Endometrial microvascular endothelial cells (primary cell): ENCODE measurements around the gene RNASE8. TPM values are rescaled to one million over a fixed set of nuclear protein-coding genes. Genes with fewer than 3 reads are reported as not detected.

Experiments
- in situ Hi-C: cut with HindIII; loops from 2 replicates; pipeline ENCODE4 v1.10.0; 2017; ENCODE audit warnings: low sequenced_read_pairs, low pct_unique_long_range_greater_than_20kb; ENCODE audit errors: inconsistent ontology term
- total RNA-seq: library from RNA; depleted of rRNA; stranded (reverse); fragments of >200 nt; gene quantifications from one replicate; pipeline ENCODE4 v1.2.3, GENCODE V29; 2015; ENCODE audit errors: inconsistent ontology term

The RNASE8 gene
- total RNA-seq, 1 donor from 2014 or later, result not detected

DNA sequence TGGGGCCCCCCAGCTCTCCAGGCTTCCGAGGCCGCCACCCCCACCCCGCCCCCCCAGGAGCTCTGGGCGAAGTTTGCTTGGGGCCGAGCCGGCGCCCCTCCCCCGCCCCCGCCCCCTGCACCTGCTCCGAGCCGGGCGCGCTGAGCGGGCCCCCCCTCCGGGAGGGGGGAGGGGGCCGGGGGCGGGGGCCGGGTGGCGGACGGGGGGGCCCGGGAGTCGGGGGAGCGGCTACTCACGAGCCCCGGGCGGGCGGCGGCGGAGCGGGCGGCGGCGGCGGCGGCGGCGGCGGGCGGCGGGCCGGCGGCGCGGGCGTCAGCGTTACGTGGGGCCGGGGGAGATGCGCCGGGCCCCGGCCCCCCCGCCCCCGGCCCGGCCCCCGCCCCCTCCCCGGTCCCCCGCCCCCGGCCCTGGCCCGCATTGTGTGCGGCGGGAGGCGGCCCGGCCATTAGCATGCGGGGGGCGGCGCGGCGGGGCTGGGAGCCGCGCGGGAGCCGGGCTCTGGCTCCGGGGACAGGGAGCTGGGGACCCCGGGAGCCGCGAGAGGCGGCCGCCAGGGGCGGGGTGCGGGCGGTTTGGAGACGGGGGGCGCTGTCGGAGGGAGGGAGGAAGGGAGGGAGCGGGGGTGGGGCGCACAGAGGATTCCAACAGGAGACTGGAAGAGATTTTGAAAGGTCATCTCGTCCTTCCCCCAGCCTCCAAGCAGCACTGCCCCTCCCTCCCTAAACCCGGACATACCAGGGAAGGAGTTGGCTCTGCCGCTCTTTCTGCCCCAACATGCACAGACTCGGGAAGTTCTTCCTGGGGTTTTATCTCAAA lies 40.7 kb downstream of the RNASE8 start, which contains the start of gene ZNF219:
Gene ZNF219 (minus strand): TSS at position 580 of the 816 bp plus-strand sequence. CDS start 5,064 bp downstream, outside the sequence.
- in situ Hi-C loops, result no loop called here

DNA sequence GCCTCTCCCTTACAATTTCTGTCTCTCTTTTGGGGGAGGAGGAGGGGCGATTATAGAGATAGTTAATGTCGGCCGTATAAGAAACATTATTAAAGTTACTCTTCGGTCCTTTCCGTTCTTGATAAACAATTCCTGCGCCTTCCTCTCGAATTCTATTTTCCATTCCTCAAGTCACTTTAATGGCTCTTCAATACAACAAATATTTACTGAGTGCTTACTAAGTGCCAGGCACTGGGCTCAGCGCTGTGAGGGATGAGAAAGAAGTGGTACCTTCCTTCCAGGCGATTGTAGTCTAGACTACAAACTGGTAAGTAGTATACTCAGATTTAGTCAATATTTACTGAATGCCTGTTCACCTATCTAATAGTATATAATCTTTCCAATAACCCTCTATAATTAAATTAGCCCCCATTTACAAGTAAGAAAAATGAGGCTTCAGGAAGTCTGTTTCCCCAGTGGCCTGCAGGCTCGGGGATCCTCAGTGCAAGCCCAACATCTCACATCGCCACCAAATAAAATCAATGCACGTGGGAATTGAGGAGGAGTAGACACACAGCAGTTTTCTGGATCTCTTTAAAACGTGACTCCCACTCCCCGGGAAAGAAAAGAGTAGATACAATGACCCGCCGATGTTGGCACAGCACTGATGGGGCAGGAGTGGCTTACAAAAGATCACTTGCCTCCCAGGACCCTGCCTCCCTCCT lies 41.4 kb downstream of the RNASE8 start:
- in situ Hi-C loops, result no loop called here

DNA sequence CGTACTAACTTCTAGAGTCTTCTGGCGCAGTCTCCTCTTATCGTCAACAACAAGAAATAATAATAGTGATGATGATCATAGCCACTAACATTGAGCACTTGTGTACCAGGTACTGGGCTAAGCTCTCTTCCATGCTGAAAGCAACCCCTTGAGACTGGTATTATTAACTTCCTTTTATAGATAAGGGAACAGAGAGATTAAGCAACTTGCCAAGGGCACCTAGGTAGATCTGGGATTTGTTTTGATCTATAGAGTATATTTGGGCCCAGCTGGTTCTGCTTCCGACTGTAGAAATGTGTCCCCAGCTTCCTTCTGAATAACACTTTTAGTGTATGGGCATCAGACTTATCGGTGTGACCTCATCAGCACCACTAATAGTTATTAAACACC lies 42.0 kb downstream of the RNASE8 start:
- in situ Hi-C loops, result no loop called here

DNA sequence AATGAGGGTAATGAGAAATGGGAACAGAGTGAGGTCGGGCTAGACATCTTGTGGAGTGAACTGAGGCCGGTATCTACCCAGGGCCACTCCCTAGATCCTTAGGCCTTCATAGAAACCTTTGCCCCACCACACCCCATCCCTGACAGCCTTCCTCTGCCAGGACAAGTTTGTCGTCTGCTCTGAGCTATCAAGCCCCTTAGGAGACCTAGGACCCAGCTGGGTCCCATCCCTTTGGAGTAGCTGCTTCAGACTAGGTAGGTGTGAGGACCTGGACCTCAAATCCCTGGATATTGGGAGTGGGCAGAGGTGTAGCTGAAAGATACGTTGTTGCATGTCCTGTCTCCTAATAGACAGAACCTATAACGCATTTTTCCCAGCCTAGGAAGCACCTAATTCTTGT lies 43.3 kb downstream of the RNASE8 start, which contains the start of gene TMEM253:
Gene TMEM253 (plus strand): TSS at position 136 of the 400 bp plus-strand sequence. CDS start 278 bp downstream, outside the sequence.
- in situ Hi-C loops, result no loop called here

DNA sequence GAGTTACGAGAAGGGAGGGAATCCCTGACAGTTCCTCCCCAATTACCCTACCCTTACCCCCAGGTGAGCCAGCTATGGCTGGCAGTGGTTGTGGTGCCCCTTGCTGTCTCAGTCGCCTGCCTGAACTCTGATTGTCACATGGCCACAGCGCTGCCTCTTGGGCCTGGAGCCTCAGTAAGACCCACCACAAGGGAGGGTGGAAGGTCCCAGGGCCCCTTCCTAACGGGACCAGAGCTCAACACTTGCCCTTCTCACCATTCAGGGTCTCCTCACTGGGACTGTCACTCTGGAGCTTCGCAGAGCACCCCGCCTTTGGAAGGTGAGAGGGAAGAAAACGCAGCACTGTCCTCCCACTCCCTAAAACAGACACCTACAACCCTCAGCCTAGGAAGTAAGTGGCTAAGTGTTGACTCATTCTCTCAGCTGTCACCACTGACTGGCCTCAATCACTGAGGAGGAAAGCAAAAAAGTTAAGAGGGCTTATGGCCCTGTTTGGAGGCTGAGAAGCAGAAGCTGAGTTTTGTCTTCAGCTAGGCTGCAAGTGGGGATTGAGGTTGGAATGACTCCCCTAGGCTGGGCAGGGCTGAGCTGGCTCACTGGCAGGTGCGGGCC lies 44.3 kb downstream of the RNASE8 start:
- in situ Hi-C loops, result no loop called here

DNA sequence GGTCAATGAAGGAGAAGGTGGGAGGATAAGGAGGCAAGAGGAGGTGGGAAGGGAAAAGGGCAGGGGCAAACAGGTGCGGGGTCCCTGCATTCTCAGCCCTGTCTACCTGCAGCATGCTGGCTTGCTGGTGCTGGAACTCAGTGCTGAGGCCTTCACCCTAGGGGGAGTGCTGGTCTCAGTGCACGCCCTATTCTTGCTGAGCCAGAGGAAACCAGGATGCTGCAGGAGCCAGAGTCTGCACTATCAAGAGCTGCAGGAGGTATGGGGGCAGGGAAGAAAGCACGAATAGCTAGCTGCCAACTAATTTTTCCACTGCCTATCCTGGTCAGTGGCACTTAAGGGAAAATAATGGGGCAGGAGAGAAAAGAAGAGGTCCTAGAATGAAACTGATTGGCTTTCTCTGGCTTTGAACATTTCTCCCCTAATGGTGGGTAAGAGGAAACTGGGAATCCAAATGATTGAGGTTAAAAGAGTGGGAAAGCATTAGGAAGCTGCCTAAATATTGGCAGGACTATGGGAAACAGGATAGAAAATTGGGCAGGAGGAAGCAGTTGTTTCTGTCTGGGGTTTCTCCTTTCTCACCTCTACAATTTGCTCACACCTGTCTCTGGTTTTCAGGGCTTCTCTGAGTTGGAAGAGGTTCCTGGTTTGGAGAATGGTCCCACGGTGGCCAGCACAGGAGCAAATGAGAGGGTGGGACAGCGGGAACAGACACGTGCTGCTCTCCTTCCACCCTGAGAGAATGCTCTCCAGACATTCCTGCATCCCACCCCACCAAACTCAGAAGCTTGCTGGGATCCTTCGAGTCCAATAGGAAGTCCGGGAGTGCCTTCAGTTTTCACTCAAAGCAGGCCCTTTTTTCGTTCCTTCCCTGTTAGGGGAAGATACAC lies 45.1 kb downstream of the RNASE8 start:
- in situ Hi-C loops, result no loop called here

DNA sequence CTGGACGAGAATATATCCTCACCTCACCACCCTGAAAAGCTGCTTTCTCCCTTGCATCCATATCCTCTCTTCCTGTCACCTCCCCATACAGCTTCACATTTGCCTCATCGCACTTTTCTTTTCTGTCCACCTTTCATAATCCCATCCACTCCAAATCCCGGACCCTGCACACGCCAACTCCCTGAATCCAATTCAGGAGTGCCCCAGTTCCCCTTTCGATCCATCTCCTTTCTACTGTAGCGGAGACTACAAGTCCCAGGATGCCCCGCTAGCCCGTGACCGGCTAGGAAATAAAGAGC lies 45.7 kb downstream of the RNASE8 start:
- in situ Hi-C loops, result no loop called here

DNA sequence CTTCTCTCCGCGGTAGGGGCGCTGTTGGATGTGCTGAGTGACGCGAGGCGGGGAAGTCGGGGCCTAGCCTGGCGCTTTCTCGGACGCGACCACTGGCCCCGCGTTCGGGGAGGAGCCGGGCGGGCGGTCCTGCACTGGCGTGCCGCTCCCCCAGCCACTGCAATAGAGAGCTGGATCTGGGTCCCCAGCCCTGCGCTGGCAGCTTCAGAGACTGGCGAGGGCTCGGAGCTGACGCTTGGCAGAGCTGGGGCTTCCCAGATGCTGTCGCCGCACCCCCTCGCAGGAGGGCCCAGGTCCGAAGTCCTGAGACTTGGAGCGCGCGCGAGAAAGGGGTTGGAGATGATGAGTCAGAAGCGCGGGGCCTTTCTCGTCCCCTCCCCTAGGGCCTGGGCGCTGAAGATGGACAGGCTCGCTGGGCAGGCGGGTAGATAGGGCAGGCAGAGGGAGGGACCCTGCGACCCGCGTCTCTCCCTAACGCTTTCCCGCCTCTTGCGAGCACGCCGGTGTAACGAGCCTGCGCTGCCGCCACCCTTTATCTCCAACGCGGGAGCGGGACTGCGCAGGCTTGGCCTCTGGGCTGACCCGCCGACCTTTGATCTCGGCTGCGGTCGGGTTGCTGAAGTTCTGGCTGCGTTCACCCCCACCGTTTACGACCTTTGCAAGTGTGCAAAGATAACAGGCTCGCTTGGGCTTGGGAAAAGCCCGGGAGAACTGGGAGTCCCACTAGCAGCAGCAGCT lies 46.3 kb downstream of the RNASE8 start:
- in situ Hi-C loops, result no loop called here

DNA sequence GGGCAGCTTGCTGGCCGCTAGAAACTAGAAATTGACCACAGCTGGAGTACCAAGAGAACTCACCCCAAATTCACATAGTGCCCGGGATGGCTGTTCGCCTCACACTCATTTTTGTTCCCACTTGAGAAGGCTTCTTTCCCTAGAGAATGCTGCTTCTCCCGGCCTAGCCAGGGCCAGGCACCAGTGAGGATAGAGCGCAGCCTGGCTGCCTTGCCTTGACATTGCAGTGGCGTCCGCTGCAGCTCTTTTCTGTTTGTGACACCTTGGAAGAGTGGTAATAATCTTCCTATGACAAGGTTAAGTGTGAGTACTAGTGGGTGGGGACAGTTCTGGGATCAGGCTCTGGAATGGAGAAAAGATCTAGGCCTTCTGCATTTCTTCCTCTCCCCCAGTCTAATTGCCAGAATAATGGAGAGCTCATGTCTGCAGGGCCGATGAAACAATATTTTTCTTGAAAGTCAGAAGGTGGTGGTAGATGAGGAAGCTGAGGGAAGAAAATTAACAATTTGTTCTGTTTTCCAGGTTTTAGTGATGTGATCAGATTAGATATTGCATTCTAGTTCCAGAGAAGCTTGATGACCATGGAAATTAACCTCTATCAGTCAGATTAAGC lies 46.9 kb downstream of the RNASE8 start:
- in situ Hi-C loops, result no loop called here

DNA sequence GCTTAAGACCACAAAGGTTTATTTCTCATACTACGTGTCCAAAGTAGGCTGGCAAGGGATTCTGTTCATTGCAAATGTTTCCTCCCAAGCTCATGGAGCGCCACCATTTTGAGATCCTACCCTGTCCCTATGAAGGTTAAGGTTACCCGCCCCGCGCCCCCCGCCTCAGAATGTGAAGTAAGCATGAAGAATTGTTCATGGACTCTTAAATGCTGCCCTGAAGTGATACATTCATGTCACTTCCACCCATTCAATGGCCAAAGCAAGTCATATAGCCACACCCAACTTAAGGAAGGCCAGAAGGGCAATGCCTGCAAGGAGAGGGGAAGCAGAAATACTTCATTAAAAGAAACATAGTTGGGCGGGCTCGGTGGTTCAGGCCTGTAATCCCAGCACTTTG lies 47.5 kb downstream of the RNASE8 start:
- in situ Hi-C loops, result no loop called here

DNA sequence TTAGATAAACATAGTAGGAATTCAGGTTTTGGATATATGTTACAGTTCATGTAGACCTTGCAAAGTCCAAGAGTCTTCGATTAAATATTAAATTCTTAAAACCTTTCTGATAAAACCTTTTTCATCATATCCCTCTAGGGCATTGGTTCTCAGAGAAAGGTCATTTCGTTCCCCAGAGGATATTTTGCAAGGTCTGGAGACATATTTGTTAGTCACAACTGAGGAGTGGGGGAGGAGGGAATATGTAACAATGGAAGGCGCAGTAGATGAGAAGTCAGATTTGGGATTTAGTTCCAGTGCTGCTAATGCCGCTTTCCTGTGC lies 48.5 kb downstream of the RNASE8 start:
- in situ Hi-C loops, result no loop called here

DNA sequence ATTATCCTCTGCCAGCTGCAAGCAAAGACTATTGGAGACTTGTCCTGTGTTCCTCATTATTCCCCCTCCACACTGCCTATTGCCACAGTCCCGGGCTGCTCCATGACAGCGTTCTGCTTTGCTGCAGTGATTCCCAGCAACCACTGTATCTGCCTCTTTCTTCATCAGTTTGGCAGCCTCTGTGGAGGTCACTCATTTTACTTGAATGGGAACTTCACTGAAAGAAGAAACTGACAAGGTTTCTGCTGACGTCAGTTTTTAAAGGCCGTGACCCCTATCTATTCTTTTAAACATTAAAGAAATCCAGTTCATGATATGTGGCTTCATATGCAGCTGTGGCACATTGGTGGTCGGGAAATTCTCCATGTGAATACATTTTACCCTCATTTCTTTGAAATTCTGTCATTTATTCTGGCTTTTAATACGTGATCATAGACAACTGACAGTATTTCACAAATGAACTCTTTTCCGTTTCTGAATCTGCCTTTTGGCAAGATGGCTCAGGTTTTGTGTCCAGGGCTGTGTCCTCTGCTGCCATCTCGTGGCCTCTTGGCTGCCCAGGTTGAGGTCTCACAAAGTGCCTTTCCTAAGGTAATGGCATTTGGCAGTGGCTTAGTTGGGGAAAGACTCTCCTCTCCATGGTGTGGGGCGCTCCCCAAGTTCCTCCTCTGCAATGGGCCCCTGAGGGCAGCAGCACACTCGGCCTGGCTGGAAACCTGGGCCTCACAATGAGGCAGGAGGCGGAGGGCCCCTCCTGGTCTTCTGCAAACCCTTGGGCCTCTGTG lies 49.1 kb downstream of the RNASE8 start:
- in situ Hi-C loops, result no loop called here

DNA sequence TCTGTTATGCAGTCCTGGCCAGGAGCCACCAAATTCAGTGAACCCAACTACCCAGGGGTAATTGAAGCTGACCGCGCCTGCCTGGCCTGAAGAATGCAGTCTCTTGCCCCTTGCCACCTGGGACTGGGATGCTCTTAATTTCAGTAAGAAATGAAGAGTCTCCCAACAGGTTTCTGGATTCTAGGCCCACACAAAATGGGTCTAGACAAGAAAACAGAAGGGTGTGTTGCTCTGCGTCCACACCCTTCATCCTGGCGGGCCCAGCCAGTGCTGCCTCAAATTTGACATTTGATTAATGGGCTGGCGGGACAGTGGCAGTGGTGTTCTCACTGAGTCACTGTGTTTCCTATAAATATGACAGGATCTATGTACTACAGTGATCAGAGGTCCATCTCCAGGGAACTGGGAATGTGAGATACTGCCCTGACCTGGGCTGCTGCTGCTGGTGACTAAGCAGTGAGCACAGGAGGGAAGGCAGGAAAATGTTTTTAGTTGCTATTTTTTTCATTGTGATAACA lies 49.7 kb downstream of the RNASE8 start:
- in situ Hi-C loops, result no loop called here

Other genes starting within 250 kb of the RNASE8 start
- gene RNASE3, start 166.4 kb upstream of the RNASE8 start, total RNA-seq, result not detected
- not detected for gene RNASE2, start 102.3 kb upstream of the RNASE8 start, total RNA-seq
- gene METTL17, start 67.8 kb upstream of the RNASE8 start, total RNA-seq, result 57.2 TPM
- not detected for gene SLC39A2, start 58.5 kb upstream of the RNASE8 start, total RNA-seq
- not detected for gene NDRG2, start 32.8 kb upstream of the RNASE8 start, total RNA-seq
- gene TPPP2, start 27.6 kb upstream of the RNASE8 start, total RNA-seq, result not detected
- not detected for gene RNASE13, start 23.0 kb upstream of the RNASE8 start, total RNA-seq
- not detected for gene RNASE7, start 15.5 kb upstream of the RNASE8 start, total RNA-seq
- gene ARHGEF40, start 12.5 kb downstream of the RNASE8 start, total RNA-seq, result 2.9 TPM
- gene ZNF219, start 40.8 kb downstream of the RNASE8 start, total RNA-seq, result 14.3 TPM
- not detected for gene TMEM253, start 43.2 kb downstream of the RNASE8 start, total RNA-seq
- not detected for gene OR5AU1, start 98.2 kb downstream of the RNASE8 start, total RNA-seq
- 992 TPM for gene HNRNPC, start 211.6 kb downstream of the RNASE8 start, total RNA-seq
- gene RPGRIP1, start 222.3 kb downstream of the RNASE8 start, total RNA-seq, result not detected